BLaER1 (cell line): Measurements from ENCODE around the gene SMIM35.

Experiments used
- H3K27ac ChIP-seq: shearing (Covaris generic); formaldehyde crosslinking; 2 replicates; pipeline ENCODE4 v1.8.1; 2022
- H3K27me3 ChIP-seq: shearing (Covaris generic); formaldehyde crosslinking; 2 replicates; pipeline ENCODE4 v1.8.1; 2022
- H3K36me3 ChIP-seq: shearing (Covaris generic); formaldehyde crosslinking; 2 replicates; pipeline ENCODE4 v1.8.1; 2022
- H3K4me1 ChIP-seq: shearing (Covaris generic); formaldehyde crosslinking; 2 replicates; pipeline ENCODE4 v1.8.1; 2022
- H3K4me2 ChIP-seq: shearing (Covaris generic); formaldehyde crosslinking; 2 replicates; pipeline ENCODE4 v1.8.1; 2022
- H3K4me3 ChIP-seq: shearing (Covaris generic); formaldehyde crosslinking; 2 replicates; pipeline ENCODE4 v1.8.1; 2022
- H3K9ac ChIP-seq: shearing (Covaris generic); formaldehyde crosslinking; 2 replicates; pipeline ENCODE4 v1.8.1; 2022
- H3K9me3 ChIP-seq: shearing (Covaris generic); formaldehyde crosslinking; 2 replicates; pipeline ENCODE4 v1.8.1; 2022
- H4K20me1 ChIP-seq: shearing (Covaris generic); formaldehyde crosslinking; 2 replicates; pipeline ENCODE4 v1.8.1; 2022
- Cebpa-rat ChIP-seq: shearing (Covaris generic); IDR thresholded peaks from 2 replicates; pipeline ENCODE4 v1.8.1; 2022

The SMIM35 gene

DNA sequence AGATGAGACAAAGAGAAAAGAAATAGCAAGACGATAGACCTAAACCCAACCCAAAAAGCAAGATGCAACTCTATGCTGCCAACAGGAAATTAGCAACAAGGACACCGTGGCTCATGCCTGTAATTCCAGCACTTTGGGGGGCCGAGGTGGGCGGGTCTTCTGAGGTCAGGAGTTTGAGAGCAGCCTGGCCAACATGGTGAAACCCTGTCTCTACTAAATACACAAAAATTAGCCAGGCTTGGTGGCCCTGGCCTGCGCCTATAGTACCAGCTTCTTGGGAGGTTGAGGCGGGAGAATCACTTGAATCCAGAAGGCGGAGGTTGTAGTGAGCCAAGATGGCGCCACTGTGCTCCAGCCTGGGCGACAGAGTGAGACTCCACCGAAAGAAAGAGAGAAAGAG lies 124.9 kb downstream of the SMIM35 start:
- H3K4me3 ChIP-seq, result no peak overlapping the region
- H3K9me3 ChIP-seq, result peaks cover 8% of the 10 kb centered on the region
- H3K27ac ChIP-seq, result no peak overlapping the region
- no peaks in the 10 kb centered on the region for H4K20me1 ChIP-seq
- H3K9ac ChIP-seq, result no peak overlapping the region
- no peak overlapping the region for H3K4me2 ChIP-seq
- TF ChIP-seq Cebpa-rat, result no peak
- H3K36me3 ChIP-seq, result no peaks in the 10 kb centered on the region
- no peaks in the 10 kb centered on the region for H3K27me3 ChIP-seq
- peaks cover 6% of the 10 kb centered on the region; the same call in 1 of the 2 replicates for H3K4me1 ChIP-seq

DNA sequence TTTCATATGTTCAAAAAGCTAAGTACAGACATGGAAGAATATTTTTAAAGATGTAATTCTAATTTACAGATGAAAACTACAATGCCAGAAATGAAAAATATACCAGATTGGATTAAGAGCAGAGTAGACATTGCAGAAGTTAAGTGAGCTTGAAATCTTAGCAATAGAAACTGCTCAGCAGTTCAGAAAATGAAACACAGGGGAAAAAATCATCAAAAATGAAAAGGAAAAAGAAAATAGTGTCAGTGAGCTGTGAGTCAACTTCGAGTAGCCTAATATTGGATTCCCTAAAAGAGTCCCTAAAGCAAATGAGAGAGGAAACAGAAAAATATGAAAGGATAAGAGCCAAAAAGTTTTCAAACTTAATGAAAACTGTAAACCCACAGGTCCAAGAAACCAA lies 126.4 kb downstream of the SMIM35 start:
- H3K4me3 ChIP-seq, result no peak overlapping the region

DNA sequence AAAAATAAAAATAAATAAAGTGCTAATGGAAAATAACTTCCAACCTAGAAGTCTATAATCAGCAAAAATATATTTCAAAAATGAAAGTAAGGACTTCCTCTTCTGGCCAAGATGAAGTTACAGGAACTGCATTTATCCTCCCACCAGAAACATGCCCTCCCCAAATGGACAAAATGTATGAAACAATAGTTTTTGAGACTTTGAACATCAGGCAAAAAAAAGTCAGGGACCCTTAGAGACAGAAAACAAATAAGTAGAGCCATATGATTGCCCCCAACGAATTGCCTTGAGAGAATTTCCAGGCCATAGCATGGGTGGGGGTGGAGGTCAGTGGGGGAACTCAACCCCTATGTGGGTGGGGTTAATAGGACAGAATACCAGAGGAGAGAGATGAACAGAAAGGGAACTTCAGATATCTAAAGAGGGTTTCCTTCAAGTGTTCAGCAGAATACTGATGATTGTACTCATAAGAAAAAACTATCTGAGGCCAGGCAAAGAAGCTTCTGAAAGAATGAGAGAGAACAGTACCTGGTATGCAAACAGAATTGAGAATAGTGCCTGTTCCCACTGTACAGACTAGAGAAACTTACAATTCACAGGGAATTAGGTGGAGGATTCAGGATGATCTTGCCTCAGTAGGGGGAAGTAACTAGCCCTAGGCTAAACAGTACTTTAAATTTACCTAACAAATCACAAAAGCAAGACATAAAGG lies 127.2 kb downstream of the SMIM35 start:
- H3K27me3 ChIP-seq, result no peaks in the 10 kb centered on the region
- TF ChIP-seq Cebpa-rat, result no peak
- peaks cover 8% of the 10 kb centered on the region for H3K9me3 ChIP-seq
- H3K4me1 ChIP-seq, result peaks cover 6% of the 10 kb centered on the region; the same call in 1 of the 2 replicates
- H3K9ac ChIP-seq, result no peak overlapping the region
- H3K27ac ChIP-seq, result no peak overlapping the region
- H3K36me3 ChIP-seq, result no peaks in the 10 kb centered on the region
- no peak overlapping the region for H3K4me3 ChIP-seq
- H3K4me2 ChIP-seq, result no peak overlapping the region; the same call in 1 of the 2 replicates
- no peaks in the 10 kb centered on the region for H4K20me1 ChIP-seq

More for the DNA sequence above, 126.4 kb downstream of the SMIM35 start:
- H3K27ac ChIP-seq, result no peak overlapping the region
- peaks cover 8% of the 10 kb centered on the region for H3K9me3 ChIP-seq
- no peaks in the 10 kb centered on the region for H3K36me3 ChIP-seq
- TF ChIP-seq Cebpa-rat, result no peak
- H4K20me1 ChIP-seq, result no peaks in the 10 kb centered on the region
- H3K9ac ChIP-seq, result no peak overlapping the region
- no peaks in the 10 kb centered on the region for H3K27me3 ChIP-seq
- no peak overlapping the region for H3K4me2 ChIP-seq
- H3K4me1 ChIP-seq, result peaks cover 6% of the 10 kb centered on the region; the same call in 1 of the 2 replicates

DNA sequence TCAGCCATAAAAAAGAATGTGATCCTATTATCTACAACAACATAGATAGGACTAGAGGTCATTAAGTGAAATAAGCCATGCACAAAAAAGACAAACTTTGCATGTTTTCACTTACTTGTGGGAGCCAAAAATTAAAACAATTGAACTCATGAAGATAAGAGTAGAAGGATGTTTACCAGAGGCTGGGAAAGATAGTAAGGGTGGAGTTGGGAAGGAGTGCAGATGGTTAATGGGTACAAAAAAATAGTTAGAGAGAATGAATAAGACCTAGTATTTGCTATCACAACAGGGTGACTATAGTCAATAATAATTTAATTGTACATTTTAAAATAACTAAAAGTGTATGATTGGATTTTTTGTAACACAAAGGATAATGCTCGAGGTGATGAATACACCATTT lies 127.8 kb downstream of the SMIM35 start:
- H3K27me3 ChIP-seq, result no peaks in the 10 kb centered on the region
- H3K36me3 ChIP-seq, result no peaks in the 10 kb centered on the region
- H3K4me2 ChIP-seq, result no peak overlapping the region
- no peak overlapping the region for H3K9ac ChIP-seq
- peaks cover 6% of the 10 kb centered on the region; the same call in 1 of the 2 replicates for H3K4me1 ChIP-seq
- H4K20me1 ChIP-seq, result no peaks in the 10 kb centered on the region
- no peak for TF ChIP-seq Cebpa-rat
- H3K4me3 ChIP-seq, result no peak overlapping the region
- H3K27ac ChIP-seq, result no peak overlapping the region
- peaks cover 8% of the 10 kb centered on the region for H3K9me3 ChIP-seq
